ENCODE measurements around the gene MMP26. TPM values are rescaled to one million over a fixed set of nuclear protein-coding genes. Genes with fewer than 3 reads are reported as not detected.
A peak's percentile ranks its signal among the peaks of the same experiment; 100 is the strongest.

MMP26 gene
- 0.52 TPM for total RNA-seq
- 1.9 TPM for polyA plus RNA-seq
- long read RNA-seq, donor 1, result 0 reads
- long read RNA-seq, donor 2, result 0 reads
- long read RNA-seq, donor 3, result 0 reads
- long read RNA-seq, donor 4, result 0 reads
- long read RNA-seq, donor 5, result 0 reads
- long read RNA-seq, donor 6, result 0 reads
- long read RNA-seq, donor 7, result 0 reads
- long read RNA-seq, donor 8, result 0 reads
- long read RNA-seq, donor 9, result 0 reads
- long read RNA-seq, donor 10, result 0 reads

DNA sequence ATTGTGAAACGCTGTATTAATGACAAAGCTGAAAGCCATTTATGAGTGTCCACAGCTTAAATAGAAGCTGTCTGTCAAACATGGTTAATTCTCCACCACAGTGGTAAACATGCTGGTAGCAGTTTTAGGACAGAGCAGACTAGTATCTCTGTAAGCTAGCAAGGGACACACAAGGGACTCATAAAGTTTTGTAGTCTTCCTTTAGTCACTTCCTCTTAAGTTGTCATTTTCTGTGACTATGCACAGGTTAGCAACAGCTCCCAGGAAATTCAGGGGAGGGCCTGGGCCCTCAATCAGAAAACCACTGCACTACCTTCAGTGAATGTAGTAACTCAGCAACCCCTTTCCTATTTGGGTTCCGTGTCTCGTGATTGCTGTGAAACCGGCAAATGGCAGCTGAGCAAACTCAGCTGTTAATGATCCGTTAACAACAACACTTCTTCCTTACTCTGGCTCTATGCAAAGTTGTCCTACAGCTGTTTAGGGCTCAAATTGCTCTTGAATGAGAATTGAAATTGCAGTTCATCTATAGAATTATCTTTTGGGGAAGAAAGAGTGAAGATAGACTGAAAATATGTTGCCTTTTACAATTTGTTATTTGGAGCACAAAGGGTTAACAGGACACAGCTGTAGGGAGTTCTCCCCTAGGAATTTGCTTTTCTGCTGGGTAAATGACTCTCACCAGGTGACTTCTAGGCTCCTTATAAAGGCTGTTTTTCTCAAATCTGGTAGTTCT is at the start of gene MMP26:
MMP26 (plus strand) TSS at position 731 of the 736 bp plus-strand sequence.
- H3K27me3 ChIP-seq (ENCODE audit: control insufficient read depth in 2 of 2, insufficient read depth in 1 of 2, low read length in 1 of 2), result no peaks in the 10 kb centered on the region

DNA sequence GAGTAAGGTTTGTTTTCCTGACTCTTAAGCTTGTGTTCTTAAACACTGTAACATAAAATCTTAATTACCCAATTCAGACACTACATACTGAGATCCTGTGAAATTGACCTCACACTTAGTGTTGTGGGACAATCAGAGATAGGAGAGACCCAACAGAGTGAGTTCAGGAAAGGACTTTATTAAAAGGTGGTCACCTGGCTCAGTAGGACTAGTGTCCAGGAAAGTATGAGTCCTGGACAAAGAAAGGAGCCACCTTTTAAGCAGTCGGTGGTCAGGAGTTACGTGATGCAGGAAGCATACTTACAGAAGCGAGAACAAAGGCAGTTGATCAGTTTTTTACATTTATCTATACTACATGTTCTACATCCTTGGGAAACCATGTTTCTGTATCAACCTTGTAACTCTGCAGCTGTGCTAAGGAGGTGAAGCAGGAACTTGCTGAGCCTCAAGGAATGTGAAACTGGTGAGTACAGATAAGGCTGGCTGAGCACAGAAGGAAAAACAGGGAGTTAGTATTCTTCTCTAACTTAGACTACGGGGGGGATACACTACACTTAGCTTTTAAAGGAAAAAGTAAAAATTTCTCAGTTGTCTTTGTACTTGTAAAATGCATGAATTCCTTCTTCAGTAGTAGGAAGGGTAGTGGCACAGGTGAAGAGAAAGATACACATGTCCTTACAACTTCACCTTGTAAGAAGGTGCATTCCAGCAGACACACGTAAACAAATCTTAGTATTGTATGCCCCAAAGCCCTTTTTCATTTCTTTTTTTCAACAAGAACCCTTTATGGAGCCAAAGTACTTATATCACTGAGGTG is 45.7 kb upstream of the MMP26 start:
- Histone ChIP-seq H3K9me3 (ENCODE audit: control insufficient read depth in 2 of 2, insufficient read depth in 1 of 2, low read length in 1 of 2) (no peaks in the 10 kb centered on the region), H3K4me3 (ENCODE audit: low read length in 2 of 2) (no peak overlapping the region), H3K27me3 (ENCODE audit: control insufficient read depth in 2 of 2, insufficient read depth in 1 of 2, low read length in 1 of 2) (no peaks in the 10 kb centered on the region), H3K4me1 (ENCODE audit: control insufficient read depth in 2 of 2, insufficient read depth in 2 of 2, low read length in 2 of 2) (no peaks in the 10 kb centered on the region), H3K27ac (ENCODE audit: low read depth in 1 of 2, low read length in 1 of 2) (no peak overlapping the region), H3K36me3 (ENCODE audit: control insufficient read depth in 2 of 2, insufficient read depth in 2 of 2, low read length in 1 of 2) (no peaks in the 10 kb centered on the region)
- 46% methylated on average over 5 of the region's 5 CpGs for WGBS
- DNase-seq (ENCODE audit: low read depth in 6 of 9, low spot score in 9 of 9), result no peak

More for the DNA sequence above, at the start of gene MMP26:
- Histone ChIP-seq H3K4me1 (ENCODE audit: control insufficient read depth in 2 of 2, insufficient read depth in 2 of 2, low read length in 2 of 2) (no peaks in the 10 kb centered on the region), H3K9me3 (ENCODE audit: control insufficient read depth in 2 of 2, insufficient read depth in 1 of 2, low read length in 1 of 2) (no peaks in the 10 kb centered on the region), H3K27ac (ENCODE audit: low read depth in 1 of 2, low read length in 1 of 2) (peak within 1 kb of the TSS in 1 of 2 donors; percentile 2), H3K36me3 (ENCODE audit: control insufficient read depth in 2 of 2, insufficient read depth in 2 of 2, low read length in 1 of 2) (no peaks in the 10 kb centered on the region), H3K4me3 (ENCODE audit: low read length in 2 of 2) (no peak within 1 kb of the TSS)
- 76% methylated on average over 5 of the region's 5 CpGs for WGBS
- DNase-seq (ENCODE audit: low read depth in 6 of 9, low spot score in 9 of 9), result no peak

DNA sequence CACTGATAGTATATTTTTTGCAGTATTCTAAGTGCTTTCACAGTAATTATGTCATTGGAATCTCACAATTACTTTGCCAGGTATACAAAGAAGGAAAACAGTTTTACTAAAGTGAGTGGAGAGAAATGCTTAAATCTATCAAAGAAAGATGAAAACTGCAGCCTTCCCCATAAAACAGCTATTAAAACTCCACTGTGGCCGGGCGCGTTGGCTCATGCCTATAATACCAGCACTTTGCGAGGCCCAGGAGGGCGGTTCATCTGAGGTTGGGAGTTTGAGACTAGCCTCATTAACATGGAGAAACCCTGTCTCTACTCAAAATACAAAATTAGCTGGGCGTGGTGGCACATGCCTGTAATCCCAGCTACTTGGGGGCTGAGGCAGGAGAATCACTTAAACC is 41.7 kb upstream of the MMP26 start:
- 95% methylated on average over 6 of the region's 6 CpGs for WGBS

DNA sequence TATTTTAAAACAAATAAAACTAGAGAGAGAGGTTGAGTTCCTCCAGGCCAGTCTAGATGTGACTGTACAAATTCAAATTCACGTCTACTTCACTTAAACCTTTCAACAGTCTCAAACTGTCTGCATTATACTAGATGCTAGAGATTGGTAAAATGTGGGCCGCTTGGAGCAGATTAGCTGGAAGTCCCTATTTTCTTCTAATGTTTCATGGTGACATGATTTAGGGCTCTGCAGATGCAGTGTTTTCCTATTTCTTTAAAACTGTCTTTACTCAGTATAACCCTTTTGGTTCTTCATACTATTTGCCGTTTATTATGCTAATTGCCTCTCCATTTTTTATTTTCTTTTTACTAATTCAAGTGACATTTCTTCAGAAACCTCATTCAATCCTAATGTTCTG is 40.4 kb upstream of the MMP26 start:
- WGBS, result 96% methylated on average over 3 of the region's 3 CpGs

More for the DNA sequence above, 41.7 kb upstream of the MMP26 start:
- H3K4me3 ChIP-seq (ENCODE audit: low read length in 2 of 2), result no peak overlapping the region
- no peak overlapping the region for H3K27ac ChIP-seq (ENCODE audit: low read depth in 1 of 2, low read length in 1 of 2)
- H3K27me3 ChIP-seq (ENCODE audit: control insufficient read depth in 2 of 2, insufficient read depth in 1 of 2, low read length in 1 of 2), result no peaks in the 10 kb centered on the region
- H3K4me1 ChIP-seq (ENCODE audit: control insufficient read depth in 2 of 2, insufficient read depth in 2 of 2, low read length in 2 of 2), result no peaks in the 10 kb centered on the region
- H3K36me3 ChIP-seq (ENCODE audit: control insufficient read depth in 2 of 2, insufficient read depth in 2 of 2, low read length in 1 of 2), result no peaks in the 10 kb centered on the region
- H3K9me3 ChIP-seq (ENCODE audit: control insufficient read depth in 2 of 2, insufficient read depth in 1 of 2, low read length in 1 of 2), result no peaks in the 10 kb centered on the region
- no peak for DNase-seq (ENCODE audit: low read depth in 6 of 9, low spot score in 9 of 9)

DNA sequence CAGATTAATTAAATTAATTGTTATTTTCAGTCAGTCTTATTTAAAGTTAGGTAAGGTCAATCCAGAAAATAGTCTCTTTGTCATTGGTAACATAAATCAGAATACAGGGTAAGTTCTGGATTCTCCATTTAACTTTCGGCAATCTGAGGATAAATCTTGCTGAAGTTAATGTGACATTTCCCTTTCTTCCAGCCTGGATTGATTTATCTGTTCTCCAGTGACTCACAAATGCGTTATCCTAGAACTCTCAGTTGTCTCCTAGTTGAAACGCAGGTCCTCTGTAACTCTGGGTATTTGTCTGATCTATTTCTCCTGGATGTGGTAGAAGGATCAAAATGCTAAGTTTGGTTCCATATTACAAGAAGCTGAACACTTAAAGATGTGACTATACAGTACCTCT is 39.8 kb upstream of the MMP26 start:
- no peak overlapping the region for H3K27ac ChIP-seq (ENCODE audit: low read depth in 1 of 2, low read length in 1 of 2)
- no peaks in the 10 kb centered on the region for H3K9me3 ChIP-seq (ENCODE audit: control insufficient read depth in 2 of 2, insufficient read depth in 1 of 2, low read length in 1 of 2)
- H3K4me3 ChIP-seq (ENCODE audit: low read length in 2 of 2), result no peak overlapping the region
- H3K36me3 ChIP-seq (ENCODE audit: control insufficient read depth in 2 of 2, insufficient read depth in 2 of 2, low read length in 1 of 2), result no peaks in the 10 kb centered on the region
- WGBS, result 93% methylated on average over 3 of the region's 3 CpGs
- no peaks in the 10 kb centered on the region for H3K27me3 ChIP-seq (ENCODE audit: control insufficient read depth in 2 of 2, insufficient read depth in 1 of 2, low read length in 1 of 2)
- H3K4me1 ChIP-seq (ENCODE audit: control insufficient read depth in 2 of 2, insufficient read depth in 2 of 2, low read length in 2 of 2), result no peaks in the 10 kb centered on the region
- DNase-seq (ENCODE audit: low read depth in 6 of 9, low spot score in 9 of 9), result no peak

More for the DNA sequence above, 40.4 kb upstream of the MMP26 start:
- H3K9me3 ChIP-seq (ENCODE audit: control insufficient read depth in 2 of 2, insufficient read depth in 1 of 2, low read length in 1 of 2), result no peaks in the 10 kb centered on the region
- DNase-seq (ENCODE audit: low read depth in 6 of 9, low spot score in 9 of 9), result no peak
- H3K27me3 ChIP-seq (ENCODE audit: control insufficient read depth in 2 of 2, insufficient read depth in 1 of 2, low read length in 1 of 2), result no peaks in the 10 kb centered on the region
- no peak overlapping the region for H3K27ac ChIP-seq (ENCODE audit: low read depth in 1 of 2, low read length in 1 of 2)
- no peak overlapping the region for H3K4me3 ChIP-seq (ENCODE audit: low read length in 2 of 2)
- no peaks in the 10 kb centered on the region for H3K4me1 ChIP-seq (ENCODE audit: control insufficient read depth in 2 of 2, insufficient read depth in 2 of 2, low read length in 2 of 2)
- H3K36me3 ChIP-seq (ENCODE audit: control insufficient read depth in 2 of 2, insufficient read depth in 2 of 2, low read length in 1 of 2), result no peaks in the 10 kb centered on the region

DNA sequence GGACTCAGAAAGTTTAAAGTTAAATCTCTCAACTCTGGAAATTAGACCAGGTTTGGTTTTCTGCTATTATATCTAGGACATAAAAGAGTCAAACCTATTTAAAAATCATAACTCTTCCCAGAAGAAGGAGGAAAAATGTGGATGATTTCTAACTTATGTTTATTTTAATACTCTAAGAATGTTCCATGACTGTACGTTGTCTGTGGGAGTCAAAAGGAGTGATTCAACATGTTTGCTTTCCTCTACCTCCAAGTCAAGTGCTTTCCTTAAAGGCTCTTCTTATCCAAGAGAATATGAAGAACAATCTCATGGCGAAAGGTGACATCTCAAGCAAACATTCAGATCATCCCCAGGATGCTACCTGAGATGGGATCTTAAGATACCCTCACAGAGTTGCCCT is 39.2 kb upstream of the MMP26 start:
- no peaks in the 10 kb centered on the region for H3K4me1 ChIP-seq (ENCODE audit: control insufficient read depth in 2 of 2, insufficient read depth in 2 of 2, low read length in 2 of 2)
- WGBS, result 96% methylated on average over 2 of the region's 2 CpGs
- no peaks in the 10 kb centered on the region for H3K36me3 ChIP-seq (ENCODE audit: control insufficient read depth in 2 of 2, insufficient read depth in 2 of 2, low read length in 1 of 2)
- DNase-seq (ENCODE audit: low read depth in 6 of 9, low spot score in 9 of 9), result no peak
- H3K9me3 ChIP-seq (ENCODE audit: control insufficient read depth in 2 of 2, insufficient read depth in 1 of 2, low read length in 1 of 2), result no peaks in the 10 kb centered on the region
- H3K27ac ChIP-seq (ENCODE audit: low read depth in 1 of 2, low read length in 1 of 2), result no peak overlapping the region
- H3K27me3 ChIP-seq (ENCODE audit: control insufficient read depth in 2 of 2, insufficient read depth in 1 of 2, low read length in 1 of 2), result no peaks in the 10 kb centered on the region
- no peak overlapping the region for H3K4me3 ChIP-seq (ENCODE audit: low read length in 2 of 2)

DNA sequence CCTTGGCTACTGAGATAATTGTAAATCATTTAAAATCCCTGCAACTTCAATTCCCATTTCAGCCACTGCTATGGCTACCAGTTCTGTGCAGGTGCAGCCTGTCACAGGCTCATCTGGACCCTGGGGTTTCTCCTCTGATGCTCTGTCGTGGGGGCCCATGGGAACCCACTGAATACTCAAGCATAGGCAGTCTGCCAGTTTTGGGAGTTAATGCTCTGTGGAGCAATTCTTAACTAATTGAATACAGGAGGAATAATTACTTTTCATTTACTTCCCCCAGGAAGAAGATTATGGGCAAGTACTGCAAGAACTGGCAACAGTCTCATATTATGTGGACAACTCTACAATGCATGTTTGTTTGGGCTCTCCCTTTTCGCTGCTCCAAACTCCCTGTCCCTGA is 32.8 kb upstream of the MMP26 start:
- no peak for DNase-seq (ENCODE audit: low read depth in 6 of 9, low spot score in 9 of 9)
- Histone ChIP-seq H3K36me3 (ENCODE audit: control insufficient read depth in 2 of 2, insufficient read depth in 2 of 2, low read length in 1 of 2) (no peaks in the 10 kb centered on the region), H3K4me3 (ENCODE audit: low read length in 2 of 2) (no peak overlapping the region), H3K27ac (ENCODE audit: low read depth in 1 of 2, low read length in 1 of 2) (no peak overlapping the region), H3K27me3 (ENCODE audit: control insufficient read depth in 2 of 2, insufficient read depth in 1 of 2, low read length in 1 of 2) (no peaks in the 10 kb centered on the region), H3K9me3 (ENCODE audit: control insufficient read depth in 2 of 2, insufficient read depth in 1 of 2, low read length in 1 of 2) (no peaks in the 10 kb centered on the region), H3K4me1 (ENCODE audit: control insufficient read depth in 2 of 2, insufficient read depth in 2 of 2, low read length in 2 of 2) (no peaks in the 10 kb centered on the region)
- WGBS, result 91% methylated on average over 2 of the region's 2 CpGs

DNA sequence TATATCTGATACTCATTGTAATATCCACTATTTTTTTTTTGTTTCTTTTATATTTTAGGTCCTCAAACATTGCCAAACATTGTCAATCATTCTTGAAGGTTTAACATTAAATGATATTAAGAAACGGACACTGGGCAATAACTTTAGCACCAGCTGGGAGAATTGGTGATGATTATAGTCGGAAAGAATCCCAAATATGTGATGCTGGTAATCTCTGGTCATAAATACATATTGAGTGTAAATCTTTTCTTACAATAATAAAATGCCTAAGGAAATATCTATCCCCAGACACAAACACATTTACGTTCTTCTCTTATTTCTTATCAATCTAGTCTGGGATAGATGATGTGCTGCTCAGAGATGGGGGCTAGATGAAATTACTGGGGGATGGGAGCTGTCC is 32.1 kb upstream of the MMP26 start:
- Histone ChIP-seq H3K27ac (ENCODE audit: low read depth in 1 of 2, low read length in 1 of 2) (no peak overlapping the region), H3K27me3 (ENCODE audit: control insufficient read depth in 2 of 2, insufficient read depth in 1 of 2, low read length in 1 of 2) (no peaks in the 10 kb centered on the region), H3K9me3 (ENCODE audit: control insufficient read depth in 2 of 2, insufficient read depth in 1 of 2, low read length in 1 of 2) (no peaks in the 10 kb centered on the region), H3K4me1 (ENCODE audit: control insufficient read depth in 2 of 2, insufficient read depth in 2 of 2, low read length in 2 of 2) (no peaks in the 10 kb centered on the region), H3K36me3 (ENCODE audit: control insufficient read depth in 2 of 2, insufficient read depth in 2 of 2, low read length in 1 of 2) (no peaks in the 10 kb centered on the region), H3K4me3 (ENCODE audit: low read length in 2 of 2) (no peak overlapping the region)
- 93% methylated on average over 3 of the region's 3 CpGs for WGBS
- DNase-seq (ENCODE audit: low read depth in 6 of 9, low spot score in 9 of 9), result no peak

DNA sequence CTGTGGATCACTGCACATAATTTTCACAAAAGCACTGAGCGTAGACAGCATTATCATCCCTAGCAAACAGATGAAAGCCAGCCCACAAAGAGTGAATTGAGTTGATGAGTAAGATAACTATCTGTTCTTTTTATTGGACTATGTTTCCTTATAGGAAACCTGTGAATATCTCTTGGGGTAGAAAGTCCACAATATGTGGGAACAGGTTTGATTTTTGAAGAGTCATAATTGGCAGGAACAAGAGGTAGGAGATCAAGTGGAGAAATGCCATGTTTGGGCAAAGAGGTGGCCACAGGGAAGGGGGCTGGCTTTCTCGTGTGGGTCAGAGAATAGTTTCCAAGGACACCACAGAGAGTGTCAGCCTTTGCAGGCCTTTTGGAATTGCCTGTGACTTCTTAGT is 30.8 kb upstream of the MMP26 start:
- no peak for DNase-seq (ENCODE audit: low read depth in 6 of 9, low spot score in 9 of 9)
- WGBS, result 89% methylated on average over 2 of the region's 2 CpGs
- no peak overlapping the region for H3K4me3 ChIP-seq (ENCODE audit: low read length in 2 of 2)
- no peaks in the 10 kb centered on the region for H3K36me3 ChIP-seq (ENCODE audit: control insufficient read depth in 2 of 2, insufficient read depth in 2 of 2, low read length in 1 of 2)
- no peaks in the 10 kb centered on the region for H3K4me1 ChIP-seq (ENCODE audit: control insufficient read depth in 2 of 2, insufficient read depth in 2 of 2, low read length in 2 of 2)
- H3K27ac ChIP-seq (ENCODE audit: low read depth in 1 of 2, low read length in 1 of 2), result no peak overlapping the region
- H3K9me3 ChIP-seq (ENCODE audit: control insufficient read depth in 2 of 2, insufficient read depth in 1 of 2, low read length in 1 of 2), result no peaks in the 10 kb centered on the region
- no peaks in the 10 kb centered on the region for H3K27me3 ChIP-seq (ENCODE audit: control insufficient read depth in 2 of 2, insufficient read depth in 1 of 2, low read length in 1 of 2)

Data from thymus (tissue), 14 donors.